HG03460 (cell line): ENCODE results near the gene CLEC3B.
"Not testable (repeated sequence)": the region's sequence is repeated elsewhere in the genome, so short reads cannot be mapped to it uniquely, and the experiment has no call there.

ENCODE experiments used
- ATAC-seq: cut with Tn5 transposase; IDR thresholded peaks from one replicate; pipeline ENCODE4 v1.9.1; 2021; ENCODE audit not compliant: unreplicated experiment

The CLEC3B gene

GRCh38 chr3:45026038-45026437 is at the start of gene CLEC3B:
Gene CLEC3B, plus strand, starts transcription at chr3:45026303. Its CDS starts 60 bp downstream, at chr3:45026363.
- no peak for ATAC-seq

DNA sequence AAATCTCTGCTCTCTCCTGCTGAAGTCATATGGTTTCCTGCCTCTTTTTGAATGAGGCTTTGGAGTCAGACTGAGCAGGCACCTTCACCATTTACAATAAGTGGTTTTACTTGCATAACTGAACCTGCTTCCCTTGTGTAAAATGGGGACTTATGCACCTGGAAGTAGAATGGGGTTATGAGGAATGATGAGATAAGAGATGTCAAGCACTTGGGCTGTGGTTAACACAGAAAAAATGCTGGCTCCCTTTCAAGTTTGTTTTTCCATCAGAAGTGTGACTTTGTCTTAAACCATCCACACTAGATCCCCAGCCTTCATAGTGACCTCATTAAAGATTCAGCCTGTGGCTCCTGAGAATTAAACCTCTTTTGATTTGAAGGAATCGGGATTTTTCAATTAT is 44.9 kb upstream of the CLEC3B start:
- no peak for ATAC-seq

- ATAC-seq: no peak
These were observed 44.4 kb upstream of the CLEC3B start for GRCh38 chr3:44981751-44982150.

GRCh38 chr3:44982817-44983216 is 43.3 kb upstream of the CLEC3B start:
- no peak for ATAC-seq

DNA sequence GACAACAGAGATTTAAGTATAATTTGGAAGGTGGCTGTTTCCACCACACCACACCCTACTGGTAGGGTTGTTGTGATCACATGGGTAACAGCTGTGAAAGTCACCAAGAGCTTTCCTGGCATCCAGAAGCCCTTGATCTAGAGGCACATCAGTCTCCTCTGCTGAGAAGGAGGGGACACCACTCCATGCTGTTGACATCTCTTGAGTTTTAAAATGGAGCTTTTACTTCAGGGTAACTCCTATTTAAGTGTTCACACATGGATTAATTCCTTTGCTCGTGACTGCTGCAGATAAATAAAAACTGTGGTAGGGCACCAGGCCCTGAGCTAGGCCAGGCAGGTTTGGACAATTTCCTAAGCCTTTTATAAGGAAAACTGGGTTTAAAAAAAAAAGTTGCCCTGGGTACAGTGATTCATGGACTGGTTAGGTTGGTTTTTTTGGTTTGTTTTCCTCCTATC is 42.6 kb upstream of the CLEC3B start:
- no peak for ATAC-seq

DNA sequence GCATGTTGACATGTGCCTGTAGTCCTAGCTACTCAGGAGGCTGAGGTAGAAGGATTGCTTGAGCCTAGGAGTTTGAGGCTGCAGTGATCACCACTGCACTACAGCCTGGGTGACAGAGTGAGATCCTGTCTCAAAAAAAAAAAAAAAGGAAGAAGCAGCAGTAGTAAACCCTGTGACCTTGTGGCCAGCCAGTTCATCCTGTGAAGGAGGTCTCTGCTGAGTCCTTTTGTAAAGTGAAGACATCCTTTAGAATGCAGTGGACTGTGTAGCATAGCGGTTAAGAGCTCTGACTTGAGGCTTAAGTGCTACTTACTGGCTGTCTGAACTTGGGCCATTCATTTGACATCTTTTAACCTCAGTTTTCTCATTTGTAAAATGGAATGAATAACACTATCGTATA is 41.8 kb upstream of the CLEC3B start:
- no peak for ATAC-seq

DNA sequence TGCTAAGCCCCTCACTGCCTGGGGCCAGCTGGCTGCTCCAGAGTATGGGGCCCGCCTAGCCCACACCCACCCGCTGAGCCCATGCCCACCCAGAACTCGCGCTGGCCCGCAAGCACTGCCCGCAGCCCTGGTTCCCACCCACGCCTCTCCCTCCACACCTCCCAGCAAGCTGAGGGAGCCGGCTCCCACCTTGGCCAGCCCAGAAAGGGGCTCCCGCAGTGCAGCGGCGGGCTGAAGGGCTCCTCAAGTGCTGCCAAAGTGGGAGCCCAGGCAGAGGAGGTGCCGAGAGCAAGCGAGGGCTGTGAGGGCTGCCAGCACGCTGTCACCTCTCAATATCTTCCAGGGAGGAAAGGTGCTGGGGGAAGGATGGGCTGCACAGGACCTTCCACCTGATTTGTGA is 39.8 kb upstream of the CLEC3B start:
- not testable (repeated sequence) for ATAC-seq

DNA sequence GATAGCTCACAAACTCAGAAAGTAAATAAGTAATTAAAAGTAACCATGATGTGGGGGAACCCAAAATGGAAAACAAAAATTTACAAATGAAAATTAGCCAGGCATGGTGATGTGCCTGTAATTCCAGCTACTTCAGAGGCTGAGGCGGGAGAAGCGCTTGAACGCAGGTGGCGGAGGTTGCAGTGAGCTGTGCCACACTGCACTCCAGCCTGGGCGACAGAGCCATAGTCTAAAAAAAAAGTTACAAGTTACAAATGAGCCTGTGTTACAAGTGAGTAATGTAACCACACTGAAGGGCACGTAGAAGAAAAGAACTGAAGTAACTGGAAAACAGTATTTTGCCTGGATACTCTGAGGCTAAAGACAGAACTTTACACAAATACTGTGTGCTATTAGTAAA is 38.8 kb upstream of the CLEC3B start:
- ATAC-seq: no peak

GRCh38 chr3:44988073-44988472 is 38.0 kb upstream of the CLEC3B start:
- ATAC-seq: no peak

DNA sequence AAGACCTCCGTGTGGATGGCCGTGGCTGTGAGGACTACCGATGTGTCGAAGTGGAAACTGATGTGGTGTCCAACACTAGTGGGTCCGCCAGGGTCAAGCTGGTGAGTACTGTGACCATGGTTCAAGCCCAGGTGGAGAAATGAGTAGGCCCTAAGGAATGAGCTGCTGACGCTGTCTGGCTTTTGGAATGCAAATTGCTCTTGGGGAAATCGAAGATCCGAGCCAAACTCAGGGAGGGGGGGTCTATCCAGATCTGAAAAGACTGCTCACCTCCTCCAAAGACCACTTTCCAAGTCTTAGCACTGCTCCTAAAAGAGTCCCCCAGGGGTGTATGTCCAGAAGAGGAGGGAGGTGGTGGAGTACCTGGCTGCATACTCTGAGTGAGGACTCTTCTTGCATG is 37.0 kb upstream of the CLEC3B start:
- ATAC-seq: no peak

- no peak for ATAC-seq
These were observed 36.3 kb upstream of the CLEC3B start for GRCh38 chr3:44989636-44990373.

GRCh38 chr3:44991326-44991725 is 34.8 kb upstream of the CLEC3B start:
- ATAC-seq: no peak

GRCh38 chr3:44992555-44993470 is 33.3 kb upstream of the CLEC3B start:
- no peak for ATAC-seq

DNA sequence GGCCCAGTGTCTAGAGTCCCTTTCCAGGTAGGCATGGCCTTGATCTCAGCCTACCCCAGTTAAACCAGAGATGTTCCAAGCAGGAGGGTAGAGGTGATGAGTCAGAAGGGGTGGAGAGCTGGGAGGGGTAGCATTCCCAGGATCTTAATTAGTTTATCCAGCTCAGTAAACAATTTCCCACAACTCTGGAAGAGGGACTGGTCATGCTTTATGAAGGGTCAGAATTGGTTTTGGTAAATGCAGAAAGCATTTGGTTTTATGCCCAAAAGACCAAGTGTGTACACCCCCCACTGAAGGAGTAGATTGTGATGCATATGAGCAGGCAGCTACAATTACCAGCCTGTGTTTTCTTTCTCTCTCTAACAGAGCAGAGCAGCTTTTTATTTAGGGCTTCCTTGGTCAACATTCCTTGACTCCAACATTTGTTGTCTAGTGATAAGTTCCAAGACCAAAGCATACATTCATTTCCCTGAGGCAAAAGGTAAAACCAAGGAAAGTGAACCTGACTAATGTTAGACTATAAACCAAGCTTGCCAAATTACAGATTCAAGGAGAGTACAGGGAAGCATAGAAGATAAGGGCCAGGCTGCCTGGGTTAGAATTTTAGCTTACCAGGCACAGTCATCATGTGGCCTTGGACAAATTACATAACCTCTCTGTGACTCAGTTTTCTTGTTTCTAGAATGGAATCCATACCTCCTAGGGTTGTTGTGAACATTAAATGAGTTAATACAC is 32.5 kb upstream of the CLEC3B start:
- ATAC-seq: no peak

DNA sequence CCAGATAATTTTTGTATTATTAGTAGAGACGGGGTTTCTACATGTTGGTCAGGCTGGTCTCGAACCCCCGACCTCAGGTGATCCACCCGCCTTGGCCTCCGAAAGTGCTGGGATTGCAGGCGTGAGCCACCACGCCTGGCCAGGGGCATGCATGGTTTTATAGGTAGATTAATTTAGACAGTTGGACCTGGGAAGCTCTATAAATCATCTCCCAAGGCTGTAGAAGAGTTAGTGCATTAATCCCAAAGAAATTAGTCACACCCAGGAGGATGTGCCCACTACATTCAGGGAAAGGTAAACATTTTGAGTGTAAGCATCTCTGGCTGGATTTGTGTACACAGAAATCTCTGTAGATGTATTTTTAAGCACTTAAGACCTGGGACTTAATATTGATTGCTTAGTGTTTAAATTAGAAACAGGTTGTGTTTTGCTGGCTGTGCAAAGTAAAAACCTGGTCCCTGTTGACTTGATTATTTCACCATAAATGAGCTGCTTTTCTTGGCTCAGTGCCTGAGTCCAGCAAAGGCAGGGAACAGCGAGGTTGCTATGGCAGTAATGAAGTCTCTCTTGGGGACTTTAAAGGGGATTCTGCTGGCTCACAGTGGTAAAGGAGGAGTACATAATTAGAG is 30.8 kb upstream of the CLEC3B start:
- ATAC-seq: no peak

GRCh38 chr3:44996556-44996969 is 29.5 kb upstream of the CLEC3B start:
- peak; percentile 56 for ATAC-seq

DNA sequence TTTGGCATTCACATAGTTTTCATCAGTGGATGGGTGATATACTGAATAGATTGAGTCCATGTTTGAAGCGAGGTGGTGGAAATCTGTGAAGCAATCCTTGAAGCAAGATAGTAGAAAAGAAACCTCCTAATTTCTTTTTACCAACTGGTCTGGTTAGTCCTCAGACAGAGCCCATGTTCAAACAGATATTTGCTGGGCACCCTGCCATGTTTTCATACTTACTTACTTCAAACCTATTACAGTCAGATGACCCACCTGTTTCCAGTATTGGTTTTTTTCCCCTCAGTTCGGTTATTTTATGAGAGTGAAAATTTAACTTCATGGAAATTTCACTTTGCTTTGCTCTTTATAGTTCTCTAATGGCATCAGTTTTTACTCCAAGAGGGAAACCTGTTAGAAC is 26.3 kb upstream of the CLEC3B start:
- ATAC-seq: no peak

DNA sequence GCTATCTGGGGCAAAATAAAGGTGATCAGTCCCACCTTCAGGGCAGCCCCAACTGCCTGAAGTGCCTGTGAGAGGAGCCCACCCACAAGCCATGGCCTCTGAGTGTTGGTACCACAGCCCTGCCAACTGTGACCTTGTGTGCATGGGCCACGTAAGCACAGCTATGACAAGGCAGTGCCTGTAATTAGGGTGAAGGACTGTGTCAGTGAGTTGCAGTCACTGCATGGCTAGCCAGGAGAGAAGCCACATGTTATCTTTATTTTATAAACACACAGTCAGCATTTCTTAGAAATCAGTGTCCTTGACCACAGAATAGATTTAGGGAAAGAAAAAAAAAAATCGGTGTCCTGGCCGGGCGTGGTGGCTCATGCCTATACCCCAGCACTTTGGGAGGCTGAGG is 25.3 kb upstream of the CLEC3B start:
- ATAC-seq: no peak

- no peak for ATAC-seq
These were observed 24.4 kb upstream of the CLEC3B start for GRCh38 chr3:45001738-45002137.

GRCh38 chr3:45002139-45002660 is 23.9 kb upstream of the CLEC3B start:
- no peak for ATAC-seq

GRCh38 chr3:45002720-45003119 is 23.4 kb upstream of the CLEC3B start:
- ATAC-seq: no peak
